SK-N-SH treated with all-trans-retinoic acid at 6 μM for 48 hours (cell line): ENCODE results near the gene CRP.
"Not testable (repeated sequence)": the region's sequence is repeated elsewhere in the genome, so short reads cannot be mapped to it uniquely, and the experiment has no call there.

Experiments used
- ATAC-seq: fragments of 200-7000 bp; cut with Tn5 transposase; 3 replicates; pipeline ENCODE4 v1.9.1; 2020; ENCODE audit warnings: mild to moderate bottlenecking, moderate library complexity
- ARNTL ChIP-seq: fragments of 450-650 bp; formaldehyde crosslinking; IDR thresholded peaks from 2 replicates; pipeline ENCODE4 v1.5.0; 2020; ENCODE audit warnings: low read depth, mild to moderate bottlenecking, moderate library complexity, borderline replicate concordance
- BACH2 ChIP-seq: fragments of 250-450 bp; sonication (Bioruptor Pico); IDR thresholded peaks from 2 replicates; pipeline ENCODE4 v1.9.0; 2021; ENCODE audit warnings: mild to moderate bottlenecking, borderline replicate concordance
- CSDC2 ChIP-seq: fragments of 250-450 bp; sonication (Bioruptor Pico); IDR thresholded peaks from 2 replicates; pipeline ENCODE4 v1.5.0; 2020; ENCODE audit warnings: mild to moderate bottlenecking, moderate library complexity
- ESRRG ChIP-seq: fragments of 250-450 bp; sonication (Bioruptor Pico); IDR thresholded peaks from 2 replicates; pipeline ENCODE4 v1.6.1; 2021; ENCODE audit warnings: mild to moderate bottlenecking
- GLIS3 ChIP-seq: fragments of 250-450 bp; sonication (Bioruptor Pico); IDR thresholded peaks from 2 replicates; pipeline ENCODE4 v1.5.0; 2020; ENCODE audit warnings: mild to moderate bottlenecking, moderate library complexity
- ISL1 ChIP-seq: fragments of 250-450 bp; sonication (Bioruptor Pico); IDR thresholded peaks from 2 replicates; pipeline ENCODE4 v2.1.2; 2022; ENCODE audit warnings: mild to moderate bottlenecking, moderate library complexity
- OSR1 ChIP-seq: fragments of 250-450 bp; sonication (Bioruptor Pico); IDR thresholded peaks from 2 replicates; pipeline ENCODE4 v1.8.0; 2022; ENCODE audit warnings: moderate library complexity, mild to moderate bottlenecking, inconsistent platforms
- PATZ1 ChIP-seq: fragments of 250-450 bp; sonication (Bioruptor Pico); IDR thresholded peaks from 2 replicates; pipeline ENCODE4 v1.8.0; 2020; ENCODE audit warnings: mild to moderate bottlenecking, moderate library complexity, borderline replicate concordance
- POU6F1 ChIP-seq: fragments of 250-450 bp; sonication (Bioruptor Pico); IDR thresholded peaks from 2 replicates; pipeline ENCODE4 v1.8.0; 2021; ENCODE audit warnings: low read depth, mild to moderate bottlenecking, moderate library complexity, borderline replicate concordance
- RARB ChIP-seq: fragments of 250-450 bp; sonication (Bioruptor Pico); IDR thresholded peaks from 2 replicates; pipeline ENCODE4 v1.8.0; 2021; ENCODE audit warnings: mild to moderate bottlenecking, moderate library complexity
- SNAI2 ChIP-seq: fragments of 250-450 bp; sonication (Bioruptor Pico); IDR thresholded peaks from 2 replicates; pipeline ENCODE4 v1.5.0; 2020; ENCODE audit warnings: mild to moderate bottlenecking, moderate library complexity
- TOX ChIP-seq: fragments of 250-450 bp; sonication (Bioruptor Pico); IDR thresholded peaks from 2 replicates; pipeline ENCODE4 v1.8.0; 2021; ENCODE audit warnings: mild to moderate bottlenecking, moderate library complexity, borderline replicate concordance
- ZC3H10 ChIP-seq: fragments of 250-450 bp; sonication (Bioruptor Pico); IDR thresholded peaks from 2 replicates; pipeline ENCODE4 v1.5.1; 2021; ENCODE audit warnings: mild to moderate bottlenecking, moderate library complexity
- ZFP3 ChIP-seq: fragments of 250-450 bp; sonication (Bioruptor Pico); IDR thresholded peaks from 2 replicates; pipeline ENCODE4 v1.5.0; 2020; ENCODE audit warnings: mild to moderate bottlenecking, moderate library complexity
- ZFP30 ChIP-seq: fragments of 450-650 bp; formaldehyde crosslinking; IDR thresholded peaks from 2 replicates; pipeline ENCODE4 v1.5.0; 2022; ENCODE audit warnings: mild to moderate bottlenecking, moderate library complexity
- ZNF565 ChIP-seq: fragments of 450-650 bp; formaldehyde crosslinking; conservative IDR thresholded peaks from 2 replicates; pipeline ENCODE4 v1.5.0; 2020; ENCODE audit warnings: low read depth, mild to moderate bottlenecking, moderate library complexity
- ZNF70 ChIP-seq: fragments of 450-650 bp; formaldehyde crosslinking; IDR thresholded peaks from 2 replicates; pipeline ENCODE4 v1.5.0; 2020; ENCODE audit warnings: mild to moderate bottlenecking, moderate library complexity
- ZNF8 ChIP-seq: fragments of 450-650 bp; formaldehyde crosslinking; IDR thresholded peaks from 2 replicates; pipeline ENCODE4 v1.5.0; 2020; ENCODE audit warnings: mild to moderate bottlenecking, moderate library complexity
- TF ChIP-seq, protein P1 (sequence below): fragments of 250-450 bp; sonication (Bioruptor Pico); IDR thresholded peaks from 2 replicates; pipeline ENCODE4 v1.5.1; 2021; ENCODE audit warnings: mild to moderate bottlenecking, moderate library complexity
- TF ChIP-seq, protein P2 (sequence below): fragments of 250-450 bp; sonication (Bioruptor Pico); IDR thresholded peaks from 2 replicates; pipeline ENCODE4 v1.5.0; 2020; ENCODE audit warnings: mild to moderate bottlenecking, moderate library complexity
- TF ChIP-seq, protein P3 (sequence below): fragments of 250-450 bp; sonication (Bioruptor Pico); IDR thresholded peaks from 2 replicates; pipeline ENCODE4 v1.5.1; 2020; ENCODE audit warnings: low read depth, mild to moderate bottlenecking, moderate library complexity

The CRP gene

DNA sequence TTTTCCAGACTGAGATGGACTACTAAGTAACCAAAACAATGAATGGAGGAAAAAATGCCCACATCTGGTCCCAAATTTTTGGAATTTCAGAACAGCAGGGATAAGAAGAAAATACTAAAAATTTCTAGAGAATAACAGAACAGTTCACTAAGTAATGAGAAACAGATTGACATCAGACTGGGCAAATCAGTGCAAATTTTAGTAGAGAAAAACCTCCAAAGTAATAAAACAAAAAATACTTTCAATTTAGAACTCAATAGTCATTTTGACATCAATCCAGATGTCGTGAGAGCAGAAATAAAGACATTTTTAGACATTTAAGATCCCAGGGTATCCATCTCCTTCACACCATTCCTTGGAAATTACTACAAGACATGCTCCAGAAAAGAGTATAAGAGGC is 39.3 kb downstream of the CRP start (continued):
- TF ChIP-seq, protein P1, sequence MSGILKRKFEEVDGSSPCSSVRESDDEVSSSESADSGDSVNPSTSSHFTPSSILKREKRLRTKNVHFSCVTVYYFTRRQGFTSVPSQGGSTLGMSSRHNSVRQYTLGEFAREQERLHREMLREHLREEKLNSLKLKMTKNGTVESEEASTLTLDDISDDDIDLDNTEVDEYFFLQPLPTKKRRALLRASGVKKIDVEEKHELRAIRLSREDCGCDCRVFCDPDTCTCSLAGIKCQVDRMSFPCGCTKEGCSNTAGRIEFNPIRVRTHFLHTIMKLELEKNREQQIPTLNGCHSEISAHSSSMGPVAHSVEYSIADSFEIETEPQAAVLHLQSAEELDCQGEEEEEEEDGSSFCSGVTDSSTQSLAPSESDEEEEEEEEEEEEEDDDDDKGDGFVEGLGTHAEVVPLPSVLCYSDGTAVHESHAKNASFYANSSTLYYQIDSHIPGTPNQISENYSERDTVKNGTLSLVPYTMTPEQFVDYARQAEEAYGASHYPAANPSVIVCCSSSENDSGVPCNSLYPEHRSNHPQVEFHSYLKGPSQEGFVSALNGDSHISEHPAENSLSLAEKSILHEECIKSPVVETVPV (CRISPR knock-in tag) = no peak
- TF ChIP-seq ZNF70 (CRISPR knock-in tag) = no peak
- TF ChIP-seq ZFP3 (CRISPR knock-in tag) = no peak
- TF ChIP-seq ZFP30 (CRISPR knock-in tag) = no peak
- TF ChIP-seq GLIS3 = no peak

DNA sequence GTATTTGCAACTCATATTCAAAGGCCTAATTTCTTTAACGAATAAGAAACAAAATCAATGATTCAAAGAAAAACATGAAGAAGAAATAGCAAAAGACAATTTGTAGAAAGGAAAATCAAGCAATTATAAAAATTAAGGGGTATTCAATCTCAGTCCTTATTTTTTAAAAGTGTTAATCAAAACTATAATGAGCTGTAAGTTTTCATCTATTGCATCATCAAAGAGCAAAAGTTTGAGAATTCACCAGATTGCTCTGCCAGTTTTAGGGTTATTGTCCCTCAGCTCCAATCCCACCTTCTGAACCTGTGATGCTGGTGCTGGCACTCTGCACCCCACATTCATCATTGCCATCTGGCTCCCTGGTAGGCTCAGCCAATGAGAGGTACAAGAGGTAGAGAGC is 42.0 kb downstream of the CRP start:
- not testable (repeated sequence) for ATAC-seq

GRCh38 chr1:159669338-159669737 is 45.1 kb downstream of the CRP start:
- TF ChIP-seq TOX (no peak), ZFP3 (CRISPR knock-in tag) (no peak), ARNTL (CRISPR knock-in tag) (no peak), BACH2 (CRISPR knock-in tag) (no peak), OSR1 (CRISPR knock-in tag) (no peak)
- ATAC-seq = no peak

DNA sequence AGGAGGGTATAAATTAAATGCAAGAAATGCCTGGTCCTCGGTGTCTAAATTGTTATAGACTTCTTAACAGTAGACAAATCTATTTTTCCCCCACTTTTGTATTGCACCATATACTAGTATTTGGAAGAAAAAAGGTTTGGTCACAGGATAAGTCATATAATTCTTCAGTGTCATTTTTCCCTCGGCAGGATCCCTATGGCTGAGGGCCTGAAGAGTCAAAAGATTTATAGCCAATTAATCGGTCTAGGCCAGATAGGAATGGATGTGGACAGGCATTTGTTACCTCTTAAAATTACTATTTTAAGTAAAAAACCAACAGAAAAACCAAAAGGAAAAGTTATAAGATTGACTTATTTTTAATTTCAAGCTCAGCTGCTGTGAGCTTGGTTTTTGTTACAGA is 45.6 kb downstream of the CRP start:
- ATAC-seq = no peak
- TF ChIP-seq ZNF70 (CRISPR knock-in tag) (no peak), GLIS3 (no peak), ZFP30 (CRISPR knock-in tag) (no peak), PATZ1 (CRISPR knock-in tag) (no peak), ZNF8 (CRISPR knock-in tag) (no peak), ZFP3 (CRISPR knock-in tag) (no peak), ESRRG (CRISPR knock-in tag) (no peak), TOX (no peak), SNAI2 (CRISPR knock-in tag) (no peak), RARB (no peak)
- TF ChIP-seq, protein P1 (CRISPR knock-in tag) = no peak
- TF ChIP-seq, protein P2, sequence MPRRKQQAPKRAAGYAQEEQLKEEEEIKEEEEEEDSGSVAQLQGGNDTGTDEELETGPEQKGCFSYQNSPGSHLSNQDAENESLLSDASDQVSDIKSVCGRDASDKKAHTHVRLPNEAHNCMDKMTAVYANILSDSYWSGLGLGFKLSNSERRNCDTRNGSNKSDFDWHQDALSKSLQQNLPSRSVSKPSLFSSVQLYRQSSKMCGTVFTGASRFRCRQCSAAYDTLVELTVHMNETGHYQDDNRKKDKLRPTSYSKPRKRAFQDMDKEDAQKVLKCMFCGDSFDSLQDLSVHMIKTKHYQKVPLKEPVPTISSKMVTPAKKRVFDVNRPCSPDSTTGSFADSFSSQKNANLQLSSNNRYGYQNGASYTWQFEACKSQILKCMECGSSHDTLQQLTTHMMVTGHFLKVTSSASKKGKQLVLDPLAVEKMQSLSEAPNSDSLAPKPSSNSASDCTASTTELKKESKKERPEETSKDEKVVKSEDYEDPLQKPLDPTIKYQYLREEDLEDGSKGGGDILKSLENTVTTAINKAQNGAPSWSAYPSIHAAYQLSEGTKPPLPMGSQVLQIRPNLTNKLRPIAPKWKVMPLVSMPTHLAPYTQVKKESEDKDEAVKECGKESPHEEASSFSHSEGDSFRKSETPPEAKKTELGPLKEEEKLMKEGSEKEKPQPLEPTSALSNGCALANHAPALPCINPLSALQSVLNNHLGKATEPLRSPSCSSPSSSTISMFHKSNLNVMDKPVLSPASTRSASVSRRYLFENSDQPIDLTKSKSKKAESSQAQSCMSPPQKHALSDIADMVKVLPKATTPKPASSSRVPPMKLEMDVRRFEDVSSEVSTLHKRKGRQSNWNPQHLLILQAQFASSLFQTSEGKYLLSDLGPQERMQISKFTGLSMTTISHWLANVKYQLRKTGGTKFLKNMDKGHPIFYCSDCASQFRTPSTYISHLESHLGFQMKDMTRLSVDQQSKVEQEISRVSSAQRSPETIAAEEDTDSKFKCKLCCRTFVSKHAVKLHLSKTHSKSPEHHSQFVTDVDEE (CRISPR knock-in tag) = no peak
- TF ChIP-seq, protein P3, sequence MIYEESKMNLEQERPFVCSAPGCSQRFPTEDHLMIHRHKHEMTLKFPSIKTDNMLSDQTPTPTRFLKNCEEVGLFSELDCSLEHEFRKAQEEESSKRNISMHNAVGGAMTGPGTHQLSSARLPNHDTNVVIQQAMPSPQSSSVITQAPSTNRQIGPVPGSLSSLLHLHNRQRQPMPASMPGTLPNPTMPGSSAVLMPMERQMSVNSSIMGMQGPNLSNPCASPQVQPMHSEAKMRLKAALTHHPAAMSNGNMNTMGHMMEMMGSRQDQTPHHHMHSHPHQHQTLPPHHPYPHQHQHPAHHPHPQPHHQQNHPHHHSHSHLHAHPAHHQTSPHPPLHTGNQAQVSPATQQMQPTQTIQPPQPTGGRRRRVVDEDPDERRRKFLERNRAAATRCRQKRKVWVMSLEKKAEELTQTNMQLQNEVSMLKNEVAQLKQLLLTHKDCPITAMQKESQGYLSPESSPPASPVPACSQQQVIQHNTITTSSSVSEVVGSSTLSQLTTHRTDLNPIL (CRISPR knock-in tag) = no peak

DNA sequence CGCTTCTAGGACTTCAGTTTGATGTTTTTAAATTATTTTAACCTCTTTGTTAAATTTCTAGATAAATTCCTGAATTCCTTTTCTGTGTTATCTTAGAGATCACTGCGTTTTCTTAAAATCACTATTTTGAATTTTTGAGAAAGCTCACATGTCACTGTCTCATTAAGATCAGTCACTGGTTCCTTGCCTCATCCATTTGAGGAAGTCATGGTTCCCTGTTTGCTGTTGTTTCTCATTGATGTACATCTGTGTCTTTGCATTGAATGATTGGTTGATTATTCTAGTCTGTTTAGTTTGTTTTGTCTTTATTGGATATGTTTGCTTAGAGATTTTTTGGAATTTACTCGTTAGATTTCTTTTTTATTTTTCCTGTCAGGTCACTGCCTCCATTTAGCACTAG is 50.1 kb downstream of the CRP start:
- ATAC-seq = no peak
- TF ChIP-seq ARNTL (CRISPR knock-in tag) (no peak), BACH2 (CRISPR knock-in tag) (no peak), ZFP3 (CRISPR knock-in tag) (no peak), PATZ1 (CRISPR knock-in tag) (no peak), ZNF8 (CRISPR knock-in tag) (no peak), ZNF70 (CRISPR knock-in tag) (no peak), ZC3H10 (CRISPR knock-in tag) (no peak), ISL1 (CRISPR knock-in tag) (no peak), CSDC2 (CRISPR knock-in tag) (no peak), POU6F1 (CRISPR knock-in tag) (no peak), ZNF565 (CRISPR knock-in tag) (no peak)
- TF ChIP-seq, protein P3 (CRISPR knock-in tag) = no peak
